OCI-LY1 (cell line): ENCODE measurements around the gene NR2C2.

Experiments used
- EZH2 ChIP-seq: fragments of 200-600 bp; sonication (generic), shearing (Covaris generic); IDR thresholded peaks from 2 replicates; pipeline ENCODE4 v1.8.0; 2017; ENCODE audit warnings: borderline replicate concordance, mixed run types, mild to moderate bottlenecking, antibody characterized with exemption, low read length, moderate library complexity, mixed read lengths
- TF ChIP-seq, protein P1 (sequence below): fragments of 200-600 bp; sonication (generic), shearing (Covaris generic); IDR thresholded peaks from 2 replicates; pipeline ENCODE4 v1.5.1; 2017; ENCODE audit warnings: mild to moderate bottlenecking, antibody characterized with exemption, low read length, moderate library complexity, mixed read lengths

DNA sequence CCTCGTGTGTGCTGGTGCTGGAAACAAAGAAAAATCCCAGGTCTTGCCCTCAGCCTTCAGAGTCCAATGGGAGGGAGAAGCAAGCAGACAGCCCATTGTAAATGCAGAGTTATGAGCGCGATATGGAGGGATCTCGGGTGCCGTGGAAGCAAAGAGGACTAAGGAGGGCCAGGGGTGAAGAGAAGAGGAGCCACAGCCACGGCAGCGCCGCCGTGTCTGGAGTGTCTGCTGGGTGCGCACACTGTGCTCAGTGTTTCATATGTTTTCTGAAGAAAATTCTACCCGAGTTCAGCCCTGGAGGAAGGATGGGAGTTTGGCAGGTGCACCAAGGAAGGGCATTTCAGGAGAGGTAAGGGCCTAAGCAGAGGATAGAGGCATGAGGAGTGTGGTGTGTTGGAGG is 35.7 kb upstream of the NR2C2 start:
- TF ChIP-seq, protein P1, sequence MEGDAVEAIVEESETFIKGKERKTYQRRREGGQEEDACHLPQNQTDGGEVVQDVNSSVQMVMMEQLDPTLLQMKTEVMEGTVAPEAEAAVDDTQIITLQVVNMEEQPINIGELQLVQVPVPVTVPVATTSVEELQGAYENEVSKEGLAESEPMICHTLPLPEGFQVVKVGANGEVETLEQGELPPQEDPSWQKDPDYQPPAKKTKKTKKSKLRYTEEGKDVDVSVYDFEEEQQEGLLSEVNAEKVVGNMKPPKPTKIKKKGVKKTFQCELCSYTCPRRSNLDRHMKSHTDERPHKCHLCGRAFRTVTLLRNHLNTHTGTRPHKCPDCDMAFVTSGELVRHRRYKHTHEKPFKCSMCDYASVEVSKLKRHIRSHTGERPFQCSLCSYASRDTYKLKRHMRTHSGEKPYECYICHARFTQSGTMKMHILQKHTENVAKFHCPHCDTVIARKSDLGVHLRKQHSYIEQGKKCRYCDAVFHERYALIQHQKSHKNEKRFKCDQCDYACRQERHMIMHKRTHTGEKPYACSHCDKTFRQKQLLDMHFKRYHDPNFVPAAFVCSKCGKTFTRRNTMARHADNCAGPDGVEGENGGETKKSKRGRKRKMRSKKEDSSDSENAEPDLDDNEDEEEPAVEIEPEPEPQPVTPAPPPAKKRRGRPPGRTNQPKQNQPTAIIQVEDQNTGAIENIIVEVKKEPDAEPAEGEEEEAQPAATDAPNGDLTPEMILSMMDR = no peak
- TF ChIP-seq EZH2 = no peak
